NOMO-1 treated with dmso at 0.1 percent for 144 hours (cell line): Measurements from ENCODE around the gene RC3H2.

ENCODE experiments used
- DNase-seq: peaks from one replicate; lab custom pipeline; 2025; ENCODE audit not compliant: unreplicated experiment; lab: John Stamatoyannopoulos, UW

Gene RC3H2

GRCh38 chr9:122904823-122905710 is at the start of gene RC3H2:
TSS of gene RC3H2 (minus strand) at chr9:122905359. CDS start at chr9:122897509, 7,850 bp downstream.
- DNase-seq, result peak; percentile 98

GRCh38 chr9:122954253-122954691 is 49.1 kb upstream of the RC3H2 start:
- DNase-seq, result no peak

GRCh38 chr9:122951056-122951455 is 45.9 kb upstream of the RC3H2 start:
- no peak for DNase-seq

- no peak for DNase-seq
Observed at GRCh38 chr9:122950263-122950662, 45.1 kb upstream of the RC3H2 start.

GRCh38 chr9:122949696-122950095 is 44.5 kb upstream of the RC3H2 start:
- no peak for DNase-seq

GRCh38 chr9:122948313-122948712 is 43.2 kb upstream of the RC3H2 start:
- DNase-seq, result no peak

- DNase-seq, result no peak
Observed at GRCh38 chr9:122946461-122947005, 41.4 kb upstream of the RC3H2 start.

- DNase-seq, result no peak
Observed at GRCh38 chr9:122944960-122945888, 40.1 kb upstream of the RC3H2 start.

GRCh38 chr9:122941582-122942234 is 36.5 kb upstream of the RC3H2 start:
- no peak for DNase-seq

GRCh38 chr9:122940749-122941581 is 35.8 kb upstream of the RC3H2 start, which contains the start of gene RABGAP1:
TSS of gene RABGAP1 (plus strand) at chr9:122941020. CDS start at chr9:122957060, 16,040 bp downstream.
- peak; percentile 92 for DNase-seq

- DNase-seq, result no peak
Observed at GRCh38 chr9:122940454-122940748, 35.2 kb upstream of the RC3H2 start.

- DNase-seq, result no peak
Observed at GRCh38 chr9:122939601-122940000, 34.4 kb upstream of the RC3H2 start.

- DNase-seq, result no peak
Observed at GRCh38 chr9:122936883-122937282, 31.7 kb upstream of the RC3H2 start.

GRCh38 chr9:122936464-122936863 is 31.3 kb upstream of the RC3H2 start:
- no peak for DNase-seq

GRCh38 chr9:122931226-122932121 is 26.3 kb upstream of the RC3H2 start, which contains the start of gene ZBTB26:
TSS of gene ZBTB26 (minus strand) at chr9:122931512. CDS start at chr9:122919934, 11,578 bp downstream.
- peak; percentile 87 for DNase-seq

- no peak for DNase-seq
Observed at GRCh38 chr9:122930541-122931225, 25.5 kb upstream of the RC3H2 start.

- no peak for DNase-seq
Observed at GRCh38 chr9:122929796-122930354, 24.7 kb upstream of the RC3H2 start.

GRCh38 chr9:122923947-122924346 is 18.8 kb upstream of the RC3H2 start:
- DNase-seq, result no peak
